CD4-positive, alpha-beta T cell (primary cell): Measurements from ENCODE around the gene C11orf52. TPM values are rescaled to one million over a fixed set of nuclear protein-coding genes. Genes with fewer than 3 reads are reported as not detected.

Experiments
- ATAC-seq: fragments of 200-7000 bp; cut with Tn5 transposase; one replicate; pipeline ENCODE4 v1.10.0; 2022; ENCODE audit warnings: mild to moderate bottlenecking; ENCODE audit not compliant: poor library complexity
- CTCF ChIA-PET: fragments of 350-600 bp; sonication (Branson Sonifier 250); formaldehyde crosslinking; loops from one replicate; lab custom pipeline; 2021; ENCODE audit warnings: antibody characterized with exemption, inconsistent platforms; lab: Charles Lee
- POLR2A ChIA-PET: fragments of 350-600 bp; sonication (Branson Sonifier 250); formaldehyde crosslinking; loops from one replicate; lab custom pipeline; 2021; ENCODE audit warnings: antibody characterized with exemption, inconsistent platforms; lab: Charles Lee
- DNase-seq, 14 experiments: peaks; one replicate each; pipeline ENCODE4 v3.0.0-alpha.2; 2013 to 2020; ENCODE audit warnings: mixed read lengths in 2 of 14
- H3K27ac ChIP-seq, 2 donors: one replicate each; pipeline versions ENCODE4 v1.5.1 to v1.7.0; 2013; ENCODE audit warnings: low read length in 2 of 2, low read depth in 1 of 2, mild to moderate bottlenecking in 1 of 2
- H3K27me3 ChIP-seq, 2 experiments: 1 replicate in 1 of 2; 2 replicates in 1 of 2; pipeline versions ENCODE4 v1.6.1 to v1.7.0; 2013; ENCODE audit warnings: low read length in 2 of 2, control low read depth in 1 of 2, mild to moderate bottlenecking in 1 of 2, moderate library complexity in 1 of 2; ENCODE audit not compliant: insufficient read depth in 2 of 2, control insufficient read depth in 1 of 2
- H3K36me3 ChIP-seq: one replicate; pipeline ENCODE4 v1.6.1; 2013; ENCODE audit warnings: low read length, control low read depth; ENCODE audit not compliant: insufficient read depth
- H3K4me1 ChIP-seq: one replicate; pipeline ENCODE4 v1.6.1; 2013; ENCODE audit warnings: low read length, control low read depth; ENCODE audit not compliant: insufficient read depth
- H3K4me3 ChIP-seq: one replicate; pipeline ENCODE4 v1.5.1; 2013; ENCODE audit warnings: mild to moderate bottlenecking, low read length, moderate library complexity
- H3K9me3 ChIP-seq, 2 experiments: 1 replicate in 1 of 2; 2 replicates in 1 of 2; pipeline versions ENCODE4 v1.6.1 to v1.7.0; 2013; ENCODE audit warnings: low read length in 2 of 2, mild to moderate bottlenecking in 2 of 2, control low read depth in 1 of 2, moderate library complexity in 1 of 2; ENCODE audit not compliant: control insufficient read depth in 1 of 2, insufficient read depth in 1 of 2
- H3K27ac Mint-ChIP-seq: one replicate; pipeline ENCODE4 v1.8.0; 2020; ENCODE audit warnings: mixed read lengths
- H3K27me3 Mint-ChIP-seq: one replicate; pipeline ENCODE4 v1.8.0; 2021; ENCODE audit warnings: mixed read lengths
- H3K36me3 Mint-ChIP-seq: one replicate; pipeline ENCODE4 v1.8.0; 2021; ENCODE audit warnings: low read depth, mixed read lengths
- H3K4me1 Mint-ChIP-seq: one replicate; pipeline ENCODE4 v1.8.0; 2021; ENCODE audit warnings: low read depth, mixed read lengths
- H3K4me3 Mint-ChIP-seq: one replicate; pipeline ENCODE4 v1.8.0; 2020; ENCODE audit warnings: mild to moderate bottlenecking, mixed read lengths
- H3K9me3 Mint-ChIP-seq: one replicate; pipeline ENCODE4 v1.8.0; 2020; ENCODE audit warnings: mixed read lengths
- intact Hi-C, 2 experiments: fragments of 100-400 bp; cut with DNase I in 1 of 2; cut with micrococcal nuclease in 1 of 2; formaldehyde crosslinking; loops; one replicate each; pipeline versions ENCODE4 v1.15.1 to v1.9.0; 2023 to 2025; cut with DNase I, micrococcal nuclease
- total RNA-seq, 174 experiments: library from RNA in 2 of 174; stranded (reverse) in 2 of 174; gene quantifications; one replicate each; pipeline ENCODE4 v1.2.3 and lab custom pipeline; 2021 to 2026
- TF ChIP-seq, protein P1 (sequence below): fragments of 200-600 bp; IDR thresholded peaks from one replicate; pipeline ENCODE4 v1.8.0; 2022; ENCODE audit warnings: antibody characterized with exemption, mild to moderate bottlenecking

C11orf52 gene
- total RNA-seq, 2 experiments from 2014 or later, result not detected

DNA sequence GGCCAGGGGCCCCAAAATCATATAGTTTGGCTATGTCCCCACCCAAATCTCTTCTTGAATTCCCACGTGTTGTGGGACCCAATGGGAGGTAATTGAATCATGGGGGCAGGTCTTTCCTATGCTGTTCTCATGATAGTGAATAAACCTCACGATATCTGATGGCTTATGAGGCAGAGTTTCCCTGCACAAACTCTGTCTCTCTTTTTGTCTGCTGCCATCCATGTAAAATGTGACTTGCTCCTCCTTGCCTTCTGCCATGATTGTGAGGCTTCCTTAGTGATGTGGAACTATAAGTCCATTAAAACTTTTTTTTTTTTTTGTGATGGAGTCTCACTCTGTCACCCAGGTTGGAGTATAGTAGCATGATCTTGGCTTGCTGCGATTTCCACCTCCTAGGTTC, 32.9 kb downstream of the C11orf52 start:
- CTCF ChIA-PET, result no interaction called here
- TF ChIP-seq, protein P1, sequence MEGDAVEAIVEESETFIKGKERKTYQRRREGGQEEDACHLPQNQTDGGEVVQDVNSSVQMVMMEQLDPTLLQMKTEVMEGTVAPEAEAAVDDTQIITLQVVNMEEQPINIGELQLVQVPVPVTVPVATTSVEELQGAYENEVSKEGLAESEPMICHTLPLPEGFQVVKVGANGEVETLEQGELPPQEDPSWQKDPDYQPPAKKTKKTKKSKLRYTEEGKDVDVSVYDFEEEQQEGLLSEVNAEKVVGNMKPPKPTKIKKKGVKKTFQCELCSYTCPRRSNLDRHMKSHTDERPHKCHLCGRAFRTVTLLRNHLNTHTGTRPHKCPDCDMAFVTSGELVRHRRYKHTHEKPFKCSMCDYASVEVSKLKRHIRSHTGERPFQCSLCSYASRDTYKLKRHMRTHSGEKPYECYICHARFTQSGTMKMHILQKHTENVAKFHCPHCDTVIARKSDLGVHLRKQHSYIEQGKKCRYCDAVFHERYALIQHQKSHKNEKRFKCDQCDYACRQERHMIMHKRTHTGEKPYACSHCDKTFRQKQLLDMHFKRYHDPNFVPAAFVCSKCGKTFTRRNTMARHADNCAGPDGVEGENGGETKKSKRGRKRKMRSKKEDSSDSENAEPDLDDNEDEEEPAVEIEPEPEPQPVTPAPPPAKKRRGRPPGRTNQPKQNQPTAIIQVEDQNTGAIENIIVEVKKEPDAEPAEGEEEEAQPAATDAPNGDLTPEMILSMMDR, result no peak
- DNase-seq (no peak), ATAC-seq (no peak)
- no peaks in the 10 kb centered on the region for H3K4me1 Mint-ChIP-seq
- no peaks in the 10 kb centered on the region for H3K9me3 Mint-ChIP-seq
- Histone ChIP-seq H3K27me3 (no peaks in the 10 kb centered on the region), H3K9me3 (no peaks in the 10 kb centered on the region), H3K27ac (no peak overlapping the region), H3K4me3 (no peak overlapping the region), H3K4me1 (no peaks in the 10 kb centered on the region), H3K36me3 (no peaks in the 10 kb centered on the region)
- intact Hi-C loops, result no loop called here
- H3K36me3 Mint-ChIP-seq, result no peaks in the 10 kb centered on the region
- peaks cover 4% of the 10 kb centered on the region for H3K27me3 Mint-ChIP-seq
- POLR2A ChIA-PET, result no interaction called here
- H3K4me3 Mint-ChIP-seq, result no peak overlapping the region
- no peak overlapping the region for H3K27ac Mint-ChIP-seq

DNA sequence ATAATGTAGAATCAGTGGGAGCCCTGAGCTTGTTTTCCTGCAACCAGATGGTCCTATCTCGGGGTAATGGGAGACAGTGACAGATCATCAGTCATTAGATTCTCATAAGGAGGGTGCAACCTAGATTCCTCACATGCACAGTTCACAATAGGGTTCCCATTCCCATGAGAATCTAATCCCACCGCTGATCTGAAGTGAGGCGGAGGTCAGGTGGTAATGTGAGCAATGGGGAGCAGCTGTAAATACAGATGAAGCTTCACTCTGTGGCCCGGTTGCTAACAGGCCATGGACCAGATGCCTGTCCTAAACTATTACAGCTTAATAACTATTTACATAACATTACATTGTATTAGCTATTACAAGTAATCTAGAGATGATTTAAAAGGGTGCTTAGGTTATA, 35.4 kb downstream of the C11orf52 start:
- no peak overlapping the region for H3K4me3 ChIP-seq
- H3K36me3 ChIP-seq, result no peaks in the 10 kb centered on the region
- H3K4me1 ChIP-seq, result no peaks in the 10 kb centered on the region
- DNase-seq (no peak), ATAC-seq (no peak)
- H3K9me3 ChIP-seq, result peaks cover 0 to 5% of the 10 kb centered on the region in 2 experiments
- H3K9me3 Mint-ChIP-seq, result no peaks in the 10 kb centered on the region
- TF ChIP-seq, protein P1, result no peak
- H3K4me1 Mint-ChIP-seq, result no peaks in the 10 kb centered on the region
- no peaks in the 10 kb centered on the region for H3K36me3 Mint-ChIP-seq
- no peak overlapping the region for H3K27ac ChIP-seq
- no peak overlapping the region for H3K4me3 Mint-ChIP-seq
- ChIA-PET POLR2A (no interaction called here), CTCF (no interaction called here)
- H3K27me3 Mint-ChIP-seq, result peaks cover 4% of the 10 kb centered on the region
- H3K27me3 ChIP-seq, result no peaks in the 10 kb centered on the region
- intact Hi-C loops, result no loop called here
- no peak overlapping the region for H3K27ac Mint-ChIP-seq

DNA sequence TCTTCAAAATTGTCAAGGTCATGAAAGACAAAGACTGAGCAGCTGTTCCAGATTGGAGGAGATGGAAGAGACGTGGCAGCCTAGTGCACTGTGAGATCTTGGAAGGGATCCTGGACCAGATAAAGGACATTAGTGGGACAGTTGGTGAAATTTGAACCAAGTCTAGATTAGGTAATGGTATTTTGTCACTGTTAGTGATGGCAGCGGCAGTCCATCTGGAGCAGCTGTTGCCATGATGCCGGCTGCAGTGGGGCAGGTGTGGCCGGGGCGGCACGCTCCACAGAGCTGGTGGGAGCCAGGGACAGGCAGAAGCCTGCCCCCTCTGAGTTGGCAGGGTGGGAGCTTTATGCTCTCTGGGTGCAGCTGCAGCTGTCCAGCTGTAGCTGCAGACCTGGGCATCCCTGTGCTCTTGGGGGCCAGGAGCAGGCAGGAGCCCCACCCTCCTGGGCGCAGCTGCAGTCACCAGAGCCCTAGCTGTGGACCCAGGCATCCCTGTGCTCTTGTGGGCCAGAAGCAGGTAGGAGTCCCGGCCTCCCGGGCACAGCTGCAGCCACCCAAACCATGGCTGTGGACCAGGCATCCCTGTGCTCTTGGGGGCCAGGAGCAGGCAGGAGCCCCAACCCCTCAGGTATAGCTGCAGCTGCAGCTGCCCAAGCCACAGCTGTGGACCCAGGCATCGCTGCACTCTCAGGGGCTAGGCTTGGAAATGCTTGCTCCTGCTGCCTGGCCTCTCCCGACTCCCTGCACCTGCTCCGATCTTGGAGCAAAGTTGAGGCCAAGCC, 39.1 kb downstream of the C11orf52 start:
- Mint-ChIP-seq H3K27me3 (no peaks in the 10 kb centered on the region), H3K9me3 (no peaks in the 10 kb centered on the region), H3K36me3 (no peaks in the 10 kb centered on the region), H3K27ac (no peak overlapping the region), H3K4me1 (no peaks in the 10 kb centered on the region), H3K4me3 (no peak overlapping the region)
- Histone ChIP-seq H3K4me3 (no peak overlapping the region), H3K27me3 (no peaks in the 10 kb centered on the region), H3K9me3 (peaks cover 0 to 5% of the 10 kb centered on the region in 2 experiments), H3K36me3 (no peaks in the 10 kb centered on the region), H3K27ac (no peak overlapping the region), H3K4me1 (no peaks in the 10 kb centered on the region)
- ATAC-seq (no peak), DNase-seq (no peak)
- TF ChIP-seq, protein P1, result no peak
- intact Hi-C loops, result no loop called here
- ChIA-PET POLR2A (no interaction called here), CTCF (no interaction called here)
